ENCODE measurements around the gene C1S. TPM values are rescaled to one million over a fixed set of nuclear protein-coding genes. Genes with fewer than 3 reads are reported as not detected.

C1S gene
- total and polyA plus RNA-seq, 2 experiments from 2014 or later: 120 to 143 TPM

GRCh38 chr12:7108003-7108795 is 47.7 kb downstream of the C1S start:
- Histone ChIP-seq H3K4me1 (ENCODE audit: insufficient read depth) (peaks cover 16% of the 10 kb centered on the region), H3K27me3 (no peaks in the 10 kb centered on the region), H3K4me2 (peak overlapping the region; percentile 95), H3K27ac (peak overlapping the region; percentile 100), H3K4me3 (peak overlapping the region; percentile 78), H3K9me2 (replicated peaks; ENCODE audit: insufficient read depth) (no peaks in the 10 kb centered on the region), H3K9me3 (ENCODE audit: low read depth) (no peaks in the 10 kb centered on the region), H3K79me2 (peaks cover 55% of the 10 kb centered on the region), H2AFZ (peak overlapping the region; percentile 42), H3K36me3 (replicated peaks; ENCODE audit: insufficient read depth, low read depth) (no peaks in the 10 kb centered on the region), H4K20me1 (ENCODE audit: insufficient read depth, poor library complexity, severe bottlenecking) (no peaks in the 10 kb centered on the region)
- TF ChIP-seq CTCF (IDR thresholded peaks at IDR 0.05; ENCODE audit: poor library complexity): no peak
- TF ChIP-seq EZH2 (IDR thresholded peaks at IDR 0.05; ENCODE audit: borderline replicate concordance): no peak
- DNase-seq (ENCODE audit: low spot score): peak; percentile 90
- WGBS (ENCODE audit: low lambda C conversion rate, missing lambda C conversion rate): 10% methylated on average over 30 of the region's 30 CpGs

DNA sequence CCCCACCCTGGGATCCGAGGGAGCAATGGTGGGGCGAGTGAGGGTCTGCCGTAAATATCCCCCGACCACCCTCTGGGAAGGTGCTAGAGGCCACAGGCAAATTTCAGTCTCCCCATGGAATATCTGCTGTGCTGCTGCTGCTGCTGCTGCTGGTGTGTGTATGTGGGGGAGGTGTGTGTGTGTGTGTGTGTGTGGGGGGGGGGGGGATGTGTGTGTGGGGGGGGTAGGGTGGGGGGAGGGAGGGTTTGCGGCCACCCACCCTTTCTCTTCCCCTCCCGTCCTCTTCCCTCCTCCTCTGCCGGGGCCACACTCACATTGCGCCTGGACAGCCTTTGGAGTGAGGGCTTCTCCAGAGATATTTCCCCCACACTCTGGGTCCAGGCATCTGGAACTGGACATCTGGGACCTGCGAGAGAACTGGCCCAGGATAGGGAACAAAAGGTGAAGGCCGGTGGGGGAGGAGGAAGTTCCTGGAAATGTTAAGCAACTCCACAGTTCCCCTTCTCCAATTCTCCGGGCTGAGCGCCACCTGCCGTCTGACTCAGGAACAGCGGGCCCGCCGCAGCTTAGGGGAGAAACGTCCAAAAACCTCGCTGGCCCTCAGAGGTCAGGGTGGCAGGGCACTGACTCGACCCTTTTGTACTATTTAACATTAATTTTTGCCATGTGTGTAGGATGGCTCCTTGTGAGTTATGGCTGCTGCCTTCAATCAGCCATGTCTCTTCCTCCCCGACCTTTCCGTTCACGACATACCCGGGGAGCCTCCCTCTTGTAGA is 48.5 kb downstream of the C1S start, which contains the start of gene C1RL:
Gene C1RL, minus strand, starts transcription at position 419 of the 776 bp plus-strand sequence. Its CDS starts 34 bp downstream, at position 385.
- H3K9me3 ChIP-seq (ENCODE audit: low read depth): no peaks in the 10 kb centered on the region
- peak; percentile 97 for TF ChIP-seq CTCF (IDR thresholded peaks at IDR 0.05; ENCODE audit: poor library complexity)
- no peak for TF ChIP-seq EZH2phosphoT487 (IDR thresholded peaks at IDR 0.05; ENCODE audit: low read depth, severe bottlenecking, unreplicated experiment)
- no peak for TF ChIP-seq EZH2 (IDR thresholded peaks at IDR 0.05; ENCODE audit: borderline replicate concordance)
- H3K27ac ChIP-seq: peak within 1 kb of the TSS; percentile 100
- H3K9me2 ChIP-seq (replicated peaks; ENCODE audit: insufficient read depth): no peaks in the 10 kb centered on the region
- H3K27me3 ChIP-seq: no peaks in the 10 kb centered on the region
- H2AFZ ChIP-seq: peak within 1 kb of the TSS; percentile 51
- H3K4me3 ChIP-seq: peak within 1 kb of the TSS; percentile 78
- H4K20me1 ChIP-seq (ENCODE audit: insufficient read depth, poor library complexity, severe bottlenecking): no peaks in the 10 kb centered on the region
- DNase-seq (ENCODE audit: low spot score): peak; percentile 92
- no peaks in the 10 kb centered on the region for H3K36me3 ChIP-seq (replicated peaks; ENCODE audit: insufficient read depth, low read depth)
- 22% methylated on average over 22 of the region's 23 CpGs for WGBS (ENCODE audit: low lambda C conversion rate, missing lambda C conversion rate)
- H3K4me1 ChIP-seq (ENCODE audit: insufficient read depth): peaks cover 16% of the 10 kb centered on the region
- H3K79me2 ChIP-seq: peaks cover 55% of the 10 kb centered on the region
- peak within 1 kb of the TSS; percentile 95 for H3K4me2 ChIP-seq

GRCh38 chr12:7109572-7109920 is 49.0 kb downstream of the C1S start:
- H3K4me1 ChIP-seq (ENCODE audit: insufficient read depth): peaks cover 16% of the 10 kb centered on the region
- H3K4me2 ChIP-seq: peak overlapping the region; percentile 95
- no peaks in the 10 kb centered on the region for H4K20me1 ChIP-seq (ENCODE audit: insufficient read depth, poor library complexity, severe bottlenecking)
- H3K27ac ChIP-seq: peak overlapping the region; percentile 100
- no peaks in the 10 kb centered on the region for H3K27me3 ChIP-seq
- no peak for DNase-seq (ENCODE audit: low spot score)
- TF ChIP-seq CTCF (IDR thresholded peaks at IDR 0.05; ENCODE audit: poor library complexity) (no peak), EZH2phosphoT487 (IDR thresholded peaks at IDR 0.05; ENCODE audit: low read depth, severe bottlenecking, unreplicated experiment) (no peak), EZH2 (IDR thresholded peaks at IDR 0.05; ENCODE audit: borderline replicate concordance) (no peak)
- peaks cover 50% of the 10 kb centered on the region for H3K79me2 ChIP-seq
- no peaks in the 10 kb centered on the region for H3K9me3 ChIP-seq (ENCODE audit: low read depth)
- peak overlapping the region; percentile 12 for H3K4me3 ChIP-seq
- WGBS (ENCODE audit: low lambda C conversion rate, missing lambda C conversion rate): 81% methylated on average over 5 of the region's 5 CpGs
- no peak overlapping the region for H2AFZ ChIP-seq
- no peaks in the 10 kb centered on the region for H3K9me2 ChIP-seq (replicated peaks; ENCODE audit: insufficient read depth)
- H3K36me3 ChIP-seq (replicated peaks; ENCODE audit: insufficient read depth, low read depth): no peaks in the 10 kb centered on the region
